ENCODE data around the gene TPBG. TPM values are rescaled to one million over a fixed set of nuclear protein-coding genes. Genes with fewer than 3 reads are reported as not detected.
A peak's percentile ranks its signal among the peaks of the same experiment; 100 is the strongest.

Gene TPBG
- total RNA-seq: 4.4 and 7.7 TPM in 2 replicates
- polyA plus RNA-seq (2012): 1.4 TPM

- DNase-seq (ENCODE audit: low read depth): peak; percentile 50
Observed at GRCh38 chr6:82363428-82364086, at the start of gene TPBG. TSS of gene TPBG (plus strand) at chr6:82363817. CDS start at chr6:82364962, 1,145 bp downstream.

DNA sequence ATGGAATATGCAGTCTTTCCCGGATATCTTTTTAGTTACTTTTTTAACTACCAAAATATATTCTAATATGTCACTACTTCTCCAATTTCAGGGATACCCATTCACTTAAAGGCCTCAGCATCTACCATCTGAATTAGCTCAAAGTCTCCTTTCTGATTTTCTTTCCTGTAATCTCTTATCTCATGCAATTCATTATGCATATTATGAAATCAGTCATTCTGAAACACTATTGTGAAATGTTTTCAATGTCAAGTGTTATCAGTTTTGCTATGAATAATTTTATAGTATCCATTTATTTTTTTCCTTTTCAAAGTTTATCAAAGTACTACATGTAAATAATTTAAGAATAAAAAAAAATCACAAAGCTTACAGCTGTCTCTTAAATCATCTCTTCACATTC, 41.2 kb upstream of the TPBG start:
- no peak for DNase-seq (ENCODE audit: low read depth)

GRCh38 chr6:82329766-82330165, 33.9 kb upstream of the TPBG start:
- DNase-seq (ENCODE audit: low read depth): no peak

DNA sequence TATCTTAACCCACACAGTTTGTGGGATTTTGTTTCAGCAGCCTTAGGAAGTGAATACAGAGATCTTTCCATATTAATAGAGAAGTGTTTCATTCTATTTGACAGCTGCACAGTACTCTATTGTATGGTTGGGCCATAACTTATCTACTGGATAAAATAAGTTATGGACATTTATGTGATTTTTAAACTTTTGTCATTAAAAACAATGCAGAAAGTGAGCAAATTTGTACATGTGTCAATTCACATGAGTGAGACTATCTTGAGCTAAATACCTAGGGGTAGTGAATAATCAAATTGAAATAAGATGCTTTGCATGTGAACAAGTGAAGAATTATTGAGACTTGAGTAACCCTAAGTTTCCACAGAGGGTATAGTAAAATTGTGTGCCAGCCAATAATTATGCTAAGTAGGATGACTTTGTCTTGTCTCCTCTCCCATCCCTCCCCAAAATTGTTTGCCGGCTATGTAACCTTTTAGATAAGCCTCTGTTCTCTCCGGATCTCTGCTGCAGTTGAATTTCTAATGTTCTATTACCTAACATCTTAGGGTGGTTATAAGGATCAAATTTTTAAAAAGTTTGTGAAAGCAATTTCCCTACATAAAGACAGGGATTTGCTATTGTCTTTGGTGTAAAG, 33.3 kb upstream of the TPBG start:
- DNase-seq (ENCODE audit: low read depth): no peak

DNA sequence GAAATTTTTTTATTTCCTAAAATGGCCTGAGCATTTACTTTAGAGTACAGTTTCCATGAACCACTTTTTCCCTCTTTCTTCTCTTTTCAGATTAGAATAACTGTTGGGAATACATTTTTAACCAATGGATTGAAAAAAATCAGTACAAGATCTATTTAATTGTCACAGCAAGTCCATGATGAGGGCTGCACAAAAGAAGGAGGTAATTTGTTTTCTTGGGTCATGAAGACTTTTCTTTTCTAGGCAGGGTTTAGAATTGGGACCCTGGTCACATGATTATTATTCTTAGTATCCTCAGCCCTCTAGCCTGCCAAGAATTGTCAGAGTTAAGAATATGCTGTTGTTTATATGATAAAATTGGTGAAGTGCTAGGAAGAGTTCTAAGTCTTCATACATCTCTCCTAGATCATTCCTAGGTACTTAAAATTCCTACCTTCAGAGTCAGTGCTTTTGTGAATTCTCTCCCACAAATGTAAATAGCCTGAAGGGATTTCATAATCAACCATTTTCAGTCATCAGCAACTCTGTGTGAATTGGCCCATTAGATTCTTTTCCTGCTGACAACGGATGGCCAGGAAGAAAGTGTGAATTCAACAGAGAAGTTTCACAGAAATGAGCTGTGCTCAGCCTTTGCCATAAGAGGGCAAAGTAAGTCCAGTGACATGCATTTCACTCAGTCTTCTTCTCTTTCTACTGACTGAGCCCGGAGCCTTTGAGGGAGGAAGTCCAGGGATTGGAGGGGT, 32.4 kb upstream of the TPBG start:
- peak; percentile 4 for DNase-seq (ENCODE audit: low read depth)

- DNase-seq (ENCODE audit: low read depth): no peak
Observed at GRCh38 chr6:82333781-82334180, 29.8 kb upstream of the TPBG start.

GRCh38 chr6:82337688-82338257, 25.8 kb upstream of the TPBG start:
- DNase-seq (ENCODE audit: low read depth): no peak

GRCh38 chr6:82348130-82348529, 15.5 kb upstream of the TPBG start:
- DNase-seq (ENCODE audit: low read depth): no peak

- DNase-seq (ENCODE audit: low read depth): no peak
Observed at GRCh38 chr6:82353848-82354247, 9.8 kb upstream of the TPBG start.

DNA sequence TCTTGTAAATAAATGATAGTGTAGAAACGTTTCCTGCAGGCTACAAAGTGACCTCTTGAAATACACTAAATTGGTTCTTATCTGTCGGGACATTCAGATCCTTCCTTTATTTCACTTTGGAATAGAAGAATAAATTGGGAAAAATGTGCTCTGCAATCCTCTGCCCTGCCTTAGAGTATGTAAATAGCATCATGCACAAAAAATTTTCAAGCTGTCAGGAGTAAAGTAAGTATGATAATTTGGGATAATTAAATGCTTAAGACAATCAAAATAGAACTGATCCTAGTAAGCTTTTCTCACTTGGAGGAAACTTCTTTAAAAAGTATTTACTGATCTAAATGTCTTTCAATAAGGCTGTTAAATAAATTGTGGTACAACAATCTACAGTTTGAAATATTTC, 3.1 kb upstream of the TPBG start:
- no peak for DNase-seq (ENCODE audit: low read depth)

DNA sequence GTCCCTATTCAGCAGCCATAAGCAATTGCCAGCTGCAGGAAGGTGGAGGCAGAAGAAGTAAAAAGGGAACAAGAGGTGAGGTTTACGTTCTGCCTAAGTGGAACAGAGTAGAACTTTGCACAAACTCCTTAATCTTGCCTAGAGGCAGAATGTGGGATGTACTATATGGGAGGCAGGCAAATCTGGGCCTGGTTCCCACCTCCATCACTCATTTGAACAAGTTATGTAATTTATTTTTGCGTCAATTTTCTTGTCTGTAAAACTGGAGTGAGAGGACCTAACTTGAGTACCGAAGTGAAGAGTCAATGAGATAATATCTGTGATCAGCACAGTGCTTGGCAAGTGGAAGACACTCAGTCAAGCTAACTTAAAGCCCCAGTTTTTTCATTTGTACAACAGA, 2.0 kb upstream of the TPBG start:
- DNase-seq (ENCODE audit: low read depth): no peak

DNA sequence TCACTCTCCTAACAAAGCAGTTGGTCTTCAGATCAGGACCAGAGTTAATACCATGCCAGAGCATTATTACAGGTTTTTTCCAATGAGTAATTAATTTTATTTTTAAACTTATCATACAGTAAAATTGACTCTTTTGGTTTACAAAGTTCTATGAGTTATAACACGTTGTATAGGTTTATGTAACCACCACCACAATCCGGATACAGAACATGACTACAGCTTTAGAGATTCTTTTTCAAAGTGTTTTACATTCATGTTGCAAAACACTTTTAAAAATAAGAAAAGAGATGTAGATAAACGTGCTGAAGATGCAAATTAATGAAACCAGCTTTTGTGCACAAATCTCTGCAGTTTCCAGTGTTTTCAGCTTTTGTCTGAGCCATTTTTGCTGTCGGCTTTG, 1.5 kb upstream of the TPBG start:
- no peak for DNase-seq (ENCODE audit: low read depth)

- peak; percentile 14 for DNase-seq (ENCODE audit: low read depth)
Observed at GRCh38 chr6:82362878-82363427, 664 bp upstream of the TPBG start.

GRCh38 chr6:82364087-82365015, 734 bp downstream of the TPBG start:
- peak; percentile 53 for DNase-seq (ENCODE audit: low read depth)

DNA sequence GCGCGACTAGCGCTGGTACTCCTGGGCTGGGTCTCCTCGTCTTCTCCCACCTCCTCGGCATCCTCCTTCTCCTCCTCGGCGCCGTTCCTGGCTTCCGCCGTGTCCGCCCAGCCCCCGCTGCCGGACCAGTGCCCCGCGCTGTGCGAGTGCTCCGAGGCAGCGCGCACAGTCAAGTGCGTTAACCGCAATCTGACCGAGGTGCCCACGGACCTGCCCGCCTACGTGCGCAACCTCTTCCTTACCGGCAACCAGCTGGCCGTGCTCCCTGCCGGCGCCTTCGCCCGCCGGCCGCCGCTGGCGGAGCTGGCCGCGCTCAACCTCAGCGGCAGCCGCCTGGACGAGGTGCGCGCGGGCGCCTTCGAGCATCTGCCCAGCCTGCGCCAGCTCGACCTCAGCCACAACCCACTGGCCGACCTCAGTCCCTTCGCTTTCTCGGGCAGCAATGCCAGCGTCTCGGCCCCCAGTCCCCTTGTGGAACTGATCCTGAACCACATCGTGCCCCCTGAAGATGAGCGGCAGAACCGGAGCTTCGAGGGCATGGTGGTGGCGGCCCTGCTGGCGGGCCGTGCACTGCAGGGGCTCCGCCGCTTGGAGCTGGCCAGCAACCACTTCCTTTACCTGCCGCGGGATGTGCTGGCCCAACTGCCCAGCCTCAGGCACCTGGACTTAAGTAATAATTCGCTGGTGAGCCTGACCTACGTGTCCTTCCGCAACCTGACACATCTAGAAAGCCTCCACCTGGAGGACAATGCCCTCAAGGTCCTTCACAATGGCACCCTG, 1.6 kb downstream of the TPBG start:
- DNase-seq (ENCODE audit: low read depth): peak; percentile 25

GRCh38 chr6:82367704-82368103, 4.1 kb downstream of the TPBG start:
- DNase-seq (ENCODE audit: low read depth): no peak

DNA sequence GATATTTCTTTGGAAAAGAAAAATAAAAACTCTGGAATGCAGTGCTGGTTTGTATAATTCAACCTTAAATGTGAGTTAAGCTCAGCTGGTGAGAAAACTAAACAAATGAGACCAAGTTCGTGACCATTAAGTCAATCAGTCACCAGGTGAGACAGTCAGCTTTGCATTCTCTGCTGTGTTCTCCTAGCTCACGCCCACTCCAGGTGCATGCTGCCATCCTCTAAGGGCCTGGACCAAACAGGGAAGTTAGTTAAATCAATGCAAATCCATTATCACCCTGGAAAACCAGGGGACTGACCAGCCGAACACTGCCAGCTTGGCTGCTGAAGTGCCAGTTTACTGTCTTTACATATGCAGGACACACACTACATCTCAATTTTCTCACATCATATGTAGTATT, 7.2 kb downstream of the TPBG start:
- no peak for DNase-seq (ENCODE audit: low read depth)

DNA sequence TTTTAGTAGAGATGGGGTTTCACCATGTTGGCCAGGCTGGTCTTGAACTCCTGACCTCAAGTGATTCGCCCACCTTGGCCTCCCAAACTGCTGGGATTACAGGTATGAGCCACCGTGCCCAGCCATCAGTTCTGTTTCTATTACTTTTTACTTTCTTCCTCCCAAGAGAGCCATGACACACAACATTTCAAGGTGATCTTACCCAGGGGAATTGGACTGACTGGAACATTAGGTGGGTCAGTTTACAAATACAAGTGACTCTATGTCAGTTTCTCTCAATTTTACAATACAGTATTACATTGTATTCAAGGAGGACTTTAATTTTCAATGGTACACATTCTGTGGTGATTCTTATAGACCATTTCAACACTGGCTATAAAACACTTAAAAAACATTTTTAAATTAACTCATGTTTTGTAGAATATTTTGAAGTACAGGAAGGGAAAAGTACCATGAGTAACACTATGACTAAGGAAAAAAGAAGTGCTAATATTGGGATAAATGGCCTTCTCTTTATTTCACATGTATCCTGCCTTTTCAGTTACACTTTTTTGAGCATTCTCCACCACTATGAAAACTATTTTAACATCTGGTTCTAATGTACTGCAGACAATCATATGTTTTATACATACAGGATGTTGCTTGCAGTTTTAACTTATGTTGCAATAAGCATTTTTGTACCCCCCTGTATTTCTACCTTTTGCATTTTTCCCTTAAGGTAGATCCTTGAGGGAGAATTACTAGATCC, 8.4 kb downstream of the TPBG start:
- no peak for DNase-seq (ENCODE audit: low read depth)

- no peak for DNase-seq (ENCODE audit: low read depth)
Observed at GRCh38 chr6:82372656-82373055, 9.0 kb downstream of the TPBG start.

Measured in myocyte (in vitro differentiated cells).